ENCODE data around the gene MGMT.

DNA sequence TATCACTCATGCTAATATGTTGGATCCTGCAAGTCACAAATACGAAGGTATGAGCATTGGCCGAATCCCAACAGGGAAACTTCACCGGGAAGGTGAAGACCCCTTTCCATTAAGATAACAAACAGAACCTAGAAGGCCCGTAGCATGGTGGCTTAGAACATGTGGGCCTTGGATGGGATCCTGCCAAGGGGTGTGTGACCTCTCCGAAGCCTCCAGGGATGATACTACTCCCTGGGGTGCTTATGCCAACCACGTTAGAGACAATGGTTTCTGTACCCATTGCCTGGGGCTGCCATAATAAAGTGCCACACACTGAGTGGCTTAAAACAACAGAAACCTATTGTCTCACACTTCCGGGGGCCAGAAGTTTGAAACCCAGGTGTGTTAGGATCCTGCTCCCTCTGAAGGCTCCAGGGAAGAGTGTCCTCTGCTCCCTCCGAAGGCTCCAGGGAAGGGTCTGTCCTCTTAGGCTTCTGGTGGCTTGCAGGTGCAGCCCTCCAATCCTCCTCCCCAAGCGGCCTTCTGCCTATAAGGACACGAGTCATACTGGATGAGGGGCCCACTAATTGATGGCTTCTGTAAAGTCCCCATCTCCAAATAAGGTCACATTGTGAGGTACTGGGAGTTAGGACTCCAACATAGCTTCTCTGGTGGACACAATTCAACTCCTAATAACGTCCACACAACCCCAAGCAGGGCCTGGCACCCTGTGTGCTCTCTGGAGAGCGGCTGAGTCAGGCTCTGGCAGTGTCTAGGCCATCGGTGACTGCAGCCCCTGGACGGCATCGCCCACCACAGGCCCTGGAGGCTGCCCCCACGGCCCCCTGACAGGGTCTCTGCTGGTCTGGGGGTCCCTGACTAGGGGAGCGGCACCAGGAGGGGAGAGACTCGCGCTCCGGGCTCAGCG, 992 bp upstream of the MGMT start:
- TF ChIP-seq, protein P1, sequence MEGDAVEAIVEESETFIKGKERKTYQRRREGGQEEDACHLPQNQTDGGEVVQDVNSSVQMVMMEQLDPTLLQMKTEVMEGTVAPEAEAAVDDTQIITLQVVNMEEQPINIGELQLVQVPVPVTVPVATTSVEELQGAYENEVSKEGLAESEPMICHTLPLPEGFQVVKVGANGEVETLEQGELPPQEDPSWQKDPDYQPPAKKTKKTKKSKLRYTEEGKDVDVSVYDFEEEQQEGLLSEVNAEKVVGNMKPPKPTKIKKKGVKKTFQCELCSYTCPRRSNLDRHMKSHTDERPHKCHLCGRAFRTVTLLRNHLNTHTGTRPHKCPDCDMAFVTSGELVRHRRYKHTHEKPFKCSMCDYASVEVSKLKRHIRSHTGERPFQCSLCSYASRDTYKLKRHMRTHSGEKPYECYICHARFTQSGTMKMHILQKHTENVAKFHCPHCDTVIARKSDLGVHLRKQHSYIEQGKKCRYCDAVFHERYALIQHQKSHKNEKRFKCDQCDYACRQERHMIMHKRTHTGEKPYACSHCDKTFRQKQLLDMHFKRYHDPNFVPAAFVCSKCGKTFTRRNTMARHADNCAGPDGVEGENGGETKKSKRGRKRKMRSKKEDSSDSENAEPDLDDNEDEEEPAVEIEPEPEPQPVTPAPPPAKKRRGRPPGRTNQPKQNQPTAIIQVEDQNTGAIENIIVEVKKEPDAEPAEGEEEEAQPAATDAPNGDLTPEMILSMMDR (conservative IDR thresholded peaks at IDR 0.05 in 1 of 2, IDR thresholded peaks at IDR 0.05 in 1 of 2; ENCODE audit: low read depth in 1 of 2, low read length in 2 of 2) = no peak
- TF ChIP-seq EZH2 (IDR thresholded peaks at IDR 0.05; ENCODE audit: low read length, missing control alignments) = no peak

Data from fibroblast of lung (primary cell).